Small intestine (tissue), 7 donors: ENCODE results near the gene MAN2B2. TPM values are rescaled to one million over a fixed set of nuclear protein-coding genes. Genes with fewer than 3 reads are reported as not detected.

ENCODE experiments used
- DNase-seq, 2 donors: peaks; one replicate each; pipeline versions ENCODE4 v3.0.0 to v3.0.0-alpha.2; 2013
- FAIRE-seq: peaks from 2 replicates; lab custom pipeline; 2012; peaks lifted over from hg19 to GRCh38; lab: Jason Lieb, UNC
- H3K27ac ChIP-seq, 3 donors: one replicate each; pipeline ENCODE4 v1.5.1; 2013; ENCODE audit warnings: low read length in 2 of 3, mild to moderate bottlenecking in 2 of 3, control low read depth in 1 of 3, inconsistent platforms in 1 of 3, low read depth in 1 of 3, moderate library complexity in 1 of 3
- H3K27me3 ChIP-seq, 3 donors: one replicate each; pipeline ENCODE4 v1.6.1; 2013; ENCODE audit warnings: low read length in 3 of 3, inconsistent platforms in 1 of 3; ENCODE audit not compliant: control insufficient read depth in 3 of 3, insufficient read depth in 3 of 3
- H3K36me3 ChIP-seq, 3 donors: one replicate each; pipeline ENCODE4 v1.6.1; 2013; ENCODE audit warnings: low read length in 3 of 3, inconsistent platforms in 1 of 3, low read depth in 1 of 3, mild to moderate bottlenecking in 1 of 3, moderate library complexity in 1 of 3; ENCODE audit not compliant: control insufficient read depth in 3 of 3, insufficient read depth in 2 of 3
- H3K4me1 ChIP-seq, 3 donors: one replicate each; pipeline ENCODE4 v1.6.1; 2013; ENCODE audit warnings: low read length in 2 of 3, inconsistent platforms in 1 of 3, low read depth in 1 of 3, mild to moderate bottlenecking in 1 of 3, moderate library complexity in 1 of 3; ENCODE audit not compliant: control insufficient read depth in 3 of 3, insufficient read depth in 2 of 3
- H3K4me3 ChIP-seq, 3 donors: one replicate each; pipeline ENCODE4 v1.5.1; 2013; ENCODE audit warnings: low read length in 3 of 3, control low read depth in 1 of 3, inconsistent platforms in 1 of 3, low read depth in 1 of 3, mild to moderate bottlenecking in 1 of 3, moderate library complexity in 1 of 3
- H3K9me3 ChIP-seq, 2 donors: one replicate each; pipeline ENCODE4 v1.6.1; 2013; ENCODE audit warnings: low read depth in 1 of 2, low read length in 1 of 2; ENCODE audit not compliant: control insufficient read depth in 2 of 2, insufficient read depth in 1 of 2
- WGBS, 3 donors: extraction: QIAGEN DNeasy Blood & Tissue Kit; methylation state at CpG; one replicate each; pipeline ENCODE4 v1.1.7; 2013; 5-methylcytosine and 5-hydroxymethylcytosine counted together
- polyA plus RNA-seq, 4 donors: library from polyadenylated mRNA; stranded (reverse) in 3 of 4; unstranded in 1 of 4; fragments of 200-250 nt in 3 of 4; fragments of 120-200 nt in 1 of 4; gene quantifications; one replicate each; pipeline versions ENCODE4 v1.2.1 to v1.2.3, GENCODE V29; 2013
- donor health status: healthy with polysubstance abuse.
- donor health status: control.
- donor health status: control.
- donor health status: Bipolar disorder and iron deficiency.
- donor health status: healthy.

MAN2B2 gene
- polyA plus RNA-seq, 4 donors, result 4.1 to 22.4 (median 8.8) TPM

DNA sequence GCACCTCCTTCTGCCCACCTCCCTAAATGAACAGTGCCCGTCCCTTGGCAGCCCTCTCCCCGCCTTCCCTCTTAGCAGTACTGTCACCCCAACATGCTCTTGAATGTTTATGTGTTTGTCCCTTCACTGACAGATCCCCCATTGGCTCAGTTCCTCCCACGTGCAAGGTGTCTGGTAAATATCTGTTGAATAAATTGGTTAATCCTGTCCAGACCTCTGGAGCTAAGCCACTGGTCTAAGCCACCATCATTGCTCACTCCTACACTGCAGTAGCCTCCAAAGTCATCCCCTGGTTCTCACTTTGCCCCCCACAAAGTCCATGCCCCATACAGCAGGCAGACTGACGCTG lies 26.1 kb upstream of the MAN2B2 start:
- WGBS, 3 donors, result 51 to 60% (median 59%) methylated on average over 4 of the region's 4 CpGs
- FAIRE-seq (no peak), DNase-seq (no peak)
- Histone ChIP-seq H3K27ac (no peak overlapping the region), H3K4me1 (no peaks in the 10 kb centered on the region), H3K4me3 (no peak overlapping the region), H3K36me3 (no peaks in the 10 kb centered on the region), H3K9me3 (peaks cover 0 to 7% of the 10 kb centered on the region in 2 donors), H3K27me3 (peaks cover 0 to 10% (median 5%) of the 10 kb centered on the region in 3 donors)

GRCh38 chr4:6549445-6549844 lies 25.5 kb upstream of the MAN2B2 start:
- 17 to 26% (median 20%) methylated on average over 7 of the region's 7 CpGs for WGBS, 3 donors
- no peak for FAIRE-seq

GRCh38 chr4:6549890-6550620 lies 24.9 kb upstream of the MAN2B2 start:
- FAIRE-seq (no peak), DNase-seq (no peak)
- Histone ChIP-seq H3K27ac (no peak overlapping the region), H3K9me3 (peaks cover 0 to 7% of the 10 kb centered on the region in 2 donors), H3K27me3 (peaks cover 0 to 10% (median 5%) of the 10 kb centered on the region in 3 donors), H3K4me1 (no peaks in the 10 kb centered on the region), H3K36me3 (no peaks in the 10 kb centered on the region), H3K4me3 (no peak overlapping the region)
- WGBS, 3 donors, result 53 to 67% (median 65%) methylated on average over 13 of the region's 13 CpGs

More at GRCh38 chr4:6549445-6549844, 25.5 kb upstream of the MAN2B2 start:
- Histone ChIP-seq H3K27ac (no peak overlapping the region), H3K27me3 (peaks cover 0 to 10% (median 5%) of the 10 kb centered on the region in 3 donors), H3K9me3 (peaks cover 0 to 7% of the 10 kb centered on the region in 2 donors), H3K4me1 (no peaks in the 10 kb centered on the region), H3K36me3 (no peaks in the 10 kb centered on the region), H3K4me3 (no peak overlapping the region)
- no peak for DNase-seq

- DNase-seq (no peak), FAIRE-seq (no peak)
- Histone ChIP-seq H3K9me3 (peaks cover 0 to 7% of the 10 kb centered on the region in 2 donors), H3K36me3 (no peaks in the 10 kb centered on the region), H3K4me1 (no peaks in the 10 kb centered on the region), H3K27ac (no peak overlapping the region), H3K27me3 (peaks cover 0 to 10% (median 5%) of the 10 kb centered on the region in 3 donors), H3K4me3 (no peak overlapping the region)
- WGBS, 3 donors, result 78 to 94% (median 86%) methylated on average over 3 of the region's 3 CpGs
Observed at GRCh38 chr4:6550821-6551220, 24.2 kb upstream of the MAN2B2 start.

GRCh38 chr4:6551660-6552059 lies 23.3 kb upstream of the MAN2B2 start:
- Histone ChIP-seq H3K27ac (no peak overlapping the region), H3K36me3 (no peaks in the 10 kb centered on the region), H3K4me1 (no peaks in the 10 kb centered on the region), H3K4me3 (no peak overlapping the region), H3K9me3 (peaks cover 0 to 7% of the 10 kb centered on the region in 2 donors), H3K27me3 (peaks cover 0 to 10% (median 10%) of the 10 kb centered on the region in 3 donors)
- 92 to 100% (median 93%) methylated on average over 2 of the region's 2 CpGs for WGBS, 3 donors
- FAIRE-seq, result no peak
- no peak for DNase-seq

- WGBS, 3 donors, result 75 to 79% (median 77%) methylated on average over 13 of the region's 13 CpGs
- Histone ChIP-seq H3K36me3 (no peaks in the 10 kb centered on the region), H3K4me3 (no peak overlapping the region), H3K27ac (no peak overlapping the region), H3K27me3 (peaks cover 0 to 24% (median 17%) of the 10 kb centered on the region in 3 donors), H3K9me3 (peaks cover 0 to 7% of the 10 kb centered on the region in 2 donors), H3K4me1 (no peaks in the 10 kb centered on the region)
- DNase-seq (no peak), FAIRE-seq (no peak)
Observed at GRCh38 chr4:6555519-6555918, 19.5 kb upstream of the MAN2B2 start.

DNA sequence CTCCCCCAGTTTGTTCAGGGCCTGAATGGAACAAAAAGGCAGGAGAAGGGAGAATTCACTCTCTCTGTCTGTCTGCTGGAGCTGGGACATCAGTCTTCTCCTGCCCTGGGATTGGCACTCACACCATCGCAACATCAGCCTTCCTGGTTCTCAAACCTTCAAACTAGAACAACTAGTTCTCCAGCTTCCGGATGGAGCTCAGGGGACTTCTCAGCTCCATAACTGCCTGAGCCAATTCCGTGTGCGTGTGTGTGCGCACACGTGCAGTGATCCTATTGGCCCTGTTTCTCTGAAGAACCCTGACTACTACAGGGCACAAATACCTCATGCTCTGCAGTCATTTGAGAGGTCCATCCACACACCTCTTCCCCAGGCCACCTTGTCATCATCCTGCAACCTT lies 18.7 kb upstream of the MAN2B2 start:
- no peak for FAIRE-seq
- no peak overlapping the region for H3K27ac ChIP-seq
- peaks cover 0 to 31% (median 22%) of the 10 kb centered on the region in 3 donors for H3K27me3 ChIP-seq
- no peak overlapping the region for H3K4me3 ChIP-seq
- H3K9me3 ChIP-seq, result peaks cover 0 to 7% of the 10 kb centered on the region in 2 donors
- H3K4me1 ChIP-seq, result no peaks in the 10 kb centered on the region
- H3K36me3 ChIP-seq, result no peaks in the 10 kb centered on the region
- DNase-seq, result no peak
- WGBS, 3 donors, result 54 to 78% (median 72%) methylated on average over 6 of the region's 6 CpGs

- Histone ChIP-seq H3K36me3 (no peaks in the 10 kb centered on the region), H3K9me3 (peaks cover 0 to under 1% of the 10 kb centered on the region in 2 donors), H3K27me3 (peaks cover 0 to 39% (median 23%) of the 10 kb centered on the region in 3 donors), H3K4me1 (no peaks in the 10 kb centered on the region), H3K4me3 (no peak overlapping the region), H3K27ac (no peak overlapping the region)
- FAIRE-seq (no peak), DNase-seq (no peak)
- WGBS, 3 donors, result 70 to 74% (median 71%) methylated on average over 5 of the region's 5 CpGs
Observed at GRCh38 chr4:6557185-6557584, 17.8 kb upstream of the MAN2B2 start.
